Measurements from ENCODE around the gene ADISSP.

Gene ADISSP

GRCh38 chr20:3710703-3711483 is 56.7 kb downstream of the ADISSP start:
- intact Hi-C loops (cut with micrococcal nuclease): loop anchor here (1.0 to 5.0 kb wide), 2 partner anchors 35 to 149 kb away; no protein-coding TSS in a partner anchor
- peaks cover under 1% of the 10 kb centered on the region for H3K27me3 Mint-ChIP-seq
- H3K9me3 Mint-ChIP-seq: no peaks in the 10 kb centered on the region
- peak overlapping the region; percentile 80 for H3K27ac Mint-ChIP-seq
- peaks cover 62% of the 10 kb centered on the region for H3K36me3 Mint-ChIP-seq (ENCODE audit: low read depth)
- peak overlapping the region; percentile 92 for H3K4me3 Mint-ChIP-seq
- H3K4me1 Mint-ChIP-seq (ENCODE audit: low read depth): peaks cover 80% of the 10 kb centered on the region

- Mint-ChIP-seq H3K4me1 (ENCODE audit: low read depth) (peaks cover 75% of the 10 kb centered on the region), H3K36me3 (ENCODE audit: low read depth) (peaks cover 70% of the 10 kb centered on the region), H3K4me3 (peak overlapping the region; percentile 92), H3K9me3 (no peaks in the 10 kb centered on the region), H3K27me3 (peaks cover 5% of the 10 kb centered on the region), H3K27ac (peak overlapping the region; percentile 80)
- intact Hi-C loops (cut with micrococcal nuclease): loop anchor here (5.0 kb wide), 1 partner anchor 148 kb away; no protein-coding TSS in a partner anchor
These were observed 57.5 kb downstream of the ADISSP start for GRCh38 chr20:3710011-3710466.

DNA sequence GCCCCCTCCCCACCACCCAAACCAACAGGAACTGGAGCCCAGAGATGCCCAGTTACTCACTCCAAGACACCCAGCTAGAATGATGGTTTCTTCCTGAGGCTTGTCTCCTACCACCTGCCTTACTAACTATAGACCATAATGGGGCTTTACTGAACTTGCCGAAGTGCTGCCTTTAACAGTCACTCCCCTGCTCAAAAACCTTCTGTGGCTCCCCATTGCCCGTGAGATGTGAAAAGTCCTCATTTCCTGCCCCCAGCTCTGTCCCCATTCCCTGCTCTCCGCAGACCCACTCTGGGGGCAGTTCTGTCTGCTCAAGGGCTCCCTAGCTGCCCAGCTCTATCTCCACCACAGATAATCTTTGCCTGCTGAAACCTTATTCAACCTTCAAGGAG is 60.0 kb downstream of the ADISSP start:
- Mint-ChIP-seq H3K4me1 (ENCODE audit: low read depth) (peaks cover 52% of the 10 kb centered on the region), H3K27ac (peak overlapping the region; percentile 3), H3K4me3 (peak overlapping the region; percentile 13), H3K27me3 (peaks cover 5% of the 10 kb centered on the region), H3K9me3 (no peaks in the 10 kb centered on the region), H3K36me3 (ENCODE audit: low read depth) (peaks cover 95% of the 10 kb centered on the region)
- intact Hi-C loops (cut with micrococcal nuclease): no loop called here

DNA sequence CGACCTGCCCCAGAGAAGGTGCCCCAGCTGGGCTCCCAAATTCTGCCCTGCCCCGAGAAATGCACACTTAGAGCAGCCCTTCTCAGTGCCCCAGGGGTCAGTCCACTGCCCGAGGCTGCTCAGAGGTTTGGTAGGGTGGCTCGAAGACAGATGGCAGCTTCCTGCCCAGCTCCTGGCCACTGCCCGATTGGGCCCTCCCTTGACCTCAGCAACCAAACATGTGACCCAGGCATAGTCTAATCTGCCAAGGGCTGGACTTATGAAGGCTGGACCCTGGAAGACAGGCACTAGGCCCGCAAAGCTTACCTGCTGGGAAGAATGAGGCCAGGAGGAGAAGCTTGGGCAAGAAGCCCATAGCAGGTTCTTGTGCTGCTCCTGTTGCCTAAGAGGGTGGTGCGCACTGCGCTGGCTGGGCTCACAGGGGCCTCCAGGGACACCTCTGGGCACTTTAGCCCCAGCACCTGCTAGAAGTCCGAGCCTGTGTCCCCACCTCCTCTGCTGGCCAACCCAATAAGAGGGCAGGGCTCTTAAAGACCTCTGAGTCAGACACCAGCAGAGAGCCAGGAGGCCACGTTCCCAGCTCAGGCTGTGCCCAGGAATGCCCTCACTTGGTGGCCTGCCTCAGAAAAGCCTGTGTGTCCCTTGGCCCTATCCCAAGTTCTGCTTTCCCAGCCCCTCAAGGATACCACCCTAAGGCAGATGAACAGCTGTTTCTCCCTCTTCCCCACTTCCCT is 60.6 kb downstream of the ADISSP start:
- intact Hi-C loops (cut with micrococcal nuclease): no loop called here
- Mint-ChIP-seq H3K27me3 (peaks cover 5% of the 10 kb centered on the region), H3K4me1 (ENCODE audit: low read depth) (peaks cover 46% of the 10 kb centered on the region), H3K27ac (peak overlapping the region; percentile 3), H3K36me3 (ENCODE audit: low read depth) (peaks cover 95% of the 10 kb centered on the region), H3K4me3 (no peak overlapping the region), H3K9me3 (no peaks in the 10 kb centered on the region)

DNA sequence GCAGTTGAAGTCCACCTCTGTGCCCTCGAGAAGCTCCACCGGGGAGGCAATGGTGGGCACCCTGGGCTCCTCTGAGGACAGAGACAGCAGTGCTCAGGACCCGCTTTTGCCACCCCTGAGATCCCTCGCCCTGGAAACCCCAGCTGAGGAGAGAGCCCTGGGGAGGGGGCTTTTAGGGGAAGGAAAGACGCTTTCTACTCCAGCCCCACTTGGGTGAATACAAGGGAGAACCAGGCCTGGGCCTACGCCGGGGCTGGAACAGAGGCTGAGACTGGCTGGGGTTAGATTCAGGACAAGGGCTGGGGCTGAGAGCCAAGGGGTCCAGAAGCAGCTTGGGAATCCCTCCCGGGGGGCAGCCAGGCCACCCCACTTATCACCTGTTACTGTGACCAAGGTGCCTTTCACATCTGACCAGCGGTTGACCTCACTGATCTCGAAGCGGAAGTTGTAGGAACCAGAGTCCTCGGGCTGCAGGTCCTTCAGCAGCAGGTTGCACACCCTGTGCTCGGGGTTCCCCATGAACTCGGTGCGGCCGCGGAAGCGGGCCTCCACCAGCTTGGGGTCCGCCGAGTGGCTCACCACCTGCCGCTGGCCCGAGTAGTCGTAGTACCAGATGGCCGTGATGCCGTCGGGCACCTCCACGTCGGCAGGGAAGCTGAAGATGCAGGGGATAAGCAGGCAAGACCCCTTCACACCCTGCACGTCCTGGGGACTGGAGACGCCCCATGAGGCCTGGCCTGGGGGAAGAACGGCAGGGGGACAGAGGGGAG is 61.4 kb downstream of the ADISSP start:
- peaks cover 95% of the 10 kb centered on the region for H3K36me3 Mint-ChIP-seq (ENCODE audit: low read depth)
- H3K4me3 Mint-ChIP-seq: no peak overlapping the region
- peaks cover 38% of the 10 kb centered on the region for H3K4me1 Mint-ChIP-seq (ENCODE audit: low read depth)
- H3K9me3 Mint-ChIP-seq: no peaks in the 10 kb centered on the region
- intact Hi-C loops (cut with micrococcal nuclease): no loop called here
- H3K27me3 Mint-ChIP-seq: peaks cover 5% of the 10 kb centered on the region
- no peak overlapping the region for H3K27ac Mint-ChIP-seq

- H3K27ac Mint-ChIP-seq: no peak overlapping the region
- intact Hi-C loops (cut with micrococcal nuclease): no loop called here
- peaks cover 100% of the 10 kb centered on the region for H3K36me3 Mint-ChIP-seq (ENCODE audit: low read depth)
- H3K4me3 Mint-ChIP-seq: no peak overlapping the region
- H3K27me3 Mint-ChIP-seq: peaks cover 5% of the 10 kb centered on the region
- no peaks in the 10 kb centered on the region for H3K9me3 Mint-ChIP-seq
- peaks cover 32% of the 10 kb centered on the region for H3K4me1 Mint-ChIP-seq (ENCODE audit: low read depth)
These were observed 62.0 kb downstream of the ADISSP start for GRCh38 chr20:3705491-3705969.

DNA sequence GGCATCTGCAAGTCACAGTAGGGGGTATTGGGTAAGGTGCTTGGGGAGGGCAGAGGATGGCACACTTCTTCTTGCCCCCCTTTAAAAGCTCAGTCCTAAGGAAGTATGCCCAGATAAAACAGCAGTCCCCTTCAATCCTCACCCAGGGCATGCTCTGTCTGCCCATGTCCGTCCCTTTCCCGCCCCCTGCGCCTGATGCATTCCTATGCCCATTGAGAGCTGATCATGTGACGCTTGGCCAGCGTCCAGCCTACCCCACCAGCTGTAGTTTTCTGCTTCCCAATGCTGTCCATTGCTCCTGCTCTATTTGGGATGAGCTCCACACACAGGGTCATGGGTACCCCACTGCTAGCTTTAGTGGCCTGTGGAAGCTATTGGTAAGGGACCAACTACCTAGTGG is 63.5 kb downstream of the ADISSP start:
- no peak overlapping the region for H3K27ac Mint-ChIP-seq
- H3K4me1 Mint-ChIP-seq (ENCODE audit: low read depth): peaks cover 18% of the 10 kb centered on the region
- H3K36me3 Mint-ChIP-seq (ENCODE audit: low read depth): peaks cover 98% of the 10 kb centered on the region
- peaks cover 5% of the 10 kb centered on the region for H3K27me3 Mint-ChIP-seq
- H3K9me3 Mint-ChIP-seq: no peaks in the 10 kb centered on the region
- H3K4me3 Mint-ChIP-seq: no peak overlapping the region
- intact Hi-C loops (cut with micrococcal nuclease): no loop called here
